GM19240 (cell line): ENCODE measurements around the gene EEIG1.

Source experiments
- DNase-seq: peaks from one replicate; pipeline ENCODE4 v3.0.0; 2011; ENCODE audit warnings: low spot score; ENCODE audit not compliant: insufficient read length

The EEIG1 gene

GRCh38 chr9:127942216-127943010, 38.4 kb downstream of the EEIG1 start:
- DNase-seq: no peak

- no peak for DNase-seq
These were observed 38.9 kb downstream of the EEIG1 start for GRCh38 chr9:127941961-127942215.

GRCh38 chr9:127941062-127941960, 39.5 kb downstream of the EEIG1 start:
- DNase-seq: no peak

GRCh38 chr9:127940593-127940992, 40.2 kb downstream of the EEIG1 start:
- DNase-seq: no peak

GRCh38 chr9:127938298-127938690, 42.5 kb downstream of the EEIG1 start:
- no peak for DNase-seq

- DNase-seq: peak; percentile 97
These were observed 43.1 kb downstream of the EEIG1 start, which contains the start of gene DPM2 for GRCh38 chr9:127937388-127938297. DPM2 (minus strand) TSS chr9:127937854; CDS start chr9:127937820, 34 bp downstream.

GRCh38 chr9:127937056-127937387, 43.8 kb downstream of the EEIG1 start:
- DNase-seq: no peak

- DNase-seq: no peak
These were observed 44.4 kb downstream of the EEIG1 start for GRCh38 chr9:127936347-127936852.

- DNase-seq: no peak
These were observed 45.0 kb downstream of the EEIG1 start for GRCh38 chr9:127935765-127936221.

GRCh38 chr9:127934986-127935385, 45.8 kb downstream of the EEIG1 start:
- no peak for DNase-seq

- DNase-seq: no peak
These were observed 46.5 kb downstream of the EEIG1 start for GRCh38 chr9:127934248-127934647.

- no peak for DNase-seq
These were observed 49.5 kb downstream of the EEIG1 start for GRCh38 chr9:127931092-127931881.
